NCI-H2196 (cell line): Measurements from ENCODE around the gene ZNF438.
"Not testable (repeated sequence)": the region's sequence is repeated elsewhere in the genome, so short reads cannot be mapped to it uniquely, and the experiment has no call there.

ENCODE experiments used
- DNase-seq: peaks from one replicate; lab custom pipeline; 2025; ENCODE audit not compliant: unreplicated experiment; lab: John Stamatoyannopoulos, UW

Gene ZNF438

DNA sequence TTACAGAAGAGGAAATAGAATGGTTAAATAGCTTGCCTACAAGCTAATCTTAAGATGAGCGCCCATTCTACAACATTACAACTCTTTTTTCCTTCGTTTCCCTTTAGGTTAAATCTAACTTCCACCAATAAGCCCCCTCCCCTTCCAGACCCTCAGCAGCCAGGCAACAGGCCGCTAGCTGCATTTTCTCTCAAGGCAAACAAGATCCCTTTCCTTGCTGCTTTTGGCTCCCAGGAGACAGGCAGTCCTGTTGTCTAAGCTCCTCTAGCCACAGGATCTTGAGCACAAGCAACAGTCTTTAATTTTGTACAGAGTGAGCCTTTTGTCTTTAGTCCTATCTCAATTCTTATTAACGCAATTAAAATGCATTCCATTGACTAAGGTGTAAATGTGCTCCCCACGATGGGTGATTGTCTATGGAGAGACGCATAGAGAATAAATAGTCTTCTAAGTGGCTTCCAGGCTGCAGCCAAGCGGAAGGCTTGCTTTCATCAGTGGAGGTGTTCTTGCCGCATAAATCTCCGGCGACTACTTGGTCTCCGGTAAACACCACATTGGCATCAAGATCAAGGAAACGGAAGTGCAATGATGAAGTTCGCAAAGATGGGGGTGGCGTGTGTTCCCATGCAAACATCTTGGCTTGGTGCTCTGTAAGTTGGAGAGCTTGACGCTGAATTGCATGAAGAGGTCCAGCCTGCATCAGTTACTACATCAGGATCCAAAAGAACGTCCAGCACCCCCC lies 220.2 kb downstream of the ZNF438 start:
- no peak for DNase-seq

DNA sequence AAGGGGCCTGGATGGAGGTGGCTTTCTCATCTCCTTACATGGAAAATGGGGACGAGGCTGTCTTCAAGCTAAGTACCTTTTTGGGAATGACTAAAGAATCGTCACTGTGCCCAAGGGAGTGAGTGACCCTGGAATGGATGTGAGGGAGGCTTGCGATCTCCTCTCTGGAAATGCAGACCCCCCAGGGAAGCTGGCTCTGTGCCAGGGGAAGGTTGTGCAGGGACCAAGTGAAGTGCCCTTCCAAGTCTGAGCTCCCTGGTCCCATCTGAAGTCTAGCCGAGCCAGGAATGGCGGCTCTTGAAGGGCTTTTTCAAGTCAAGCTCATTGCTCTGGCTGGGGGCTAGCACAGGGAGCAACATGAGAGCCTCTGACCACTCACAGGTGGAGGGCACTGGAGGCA lies 221.2 kb downstream of the ZNF438 start:
- no peak for DNase-seq

DNA sequence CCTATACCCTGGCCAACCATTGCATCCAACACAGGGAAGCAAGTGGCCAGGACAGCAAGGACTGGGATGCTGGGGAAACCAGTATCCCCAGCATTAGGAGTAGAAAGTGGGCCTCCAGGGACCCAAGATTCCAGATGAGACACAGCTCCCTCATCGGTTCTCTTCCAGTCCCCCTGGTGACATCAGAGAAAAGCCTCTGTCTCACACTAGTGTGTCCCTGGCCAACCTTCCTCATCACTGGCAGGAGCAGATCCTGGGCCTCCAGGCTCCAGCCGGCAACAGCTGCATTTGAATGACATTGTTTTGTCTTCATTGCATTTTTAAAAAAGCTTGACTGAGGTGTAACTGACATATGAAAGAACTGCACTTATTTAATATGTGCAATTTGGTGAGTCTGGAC lies 224.8 kb downstream of the ZNF438 start:
- DNase-seq = no peak

DNA sequence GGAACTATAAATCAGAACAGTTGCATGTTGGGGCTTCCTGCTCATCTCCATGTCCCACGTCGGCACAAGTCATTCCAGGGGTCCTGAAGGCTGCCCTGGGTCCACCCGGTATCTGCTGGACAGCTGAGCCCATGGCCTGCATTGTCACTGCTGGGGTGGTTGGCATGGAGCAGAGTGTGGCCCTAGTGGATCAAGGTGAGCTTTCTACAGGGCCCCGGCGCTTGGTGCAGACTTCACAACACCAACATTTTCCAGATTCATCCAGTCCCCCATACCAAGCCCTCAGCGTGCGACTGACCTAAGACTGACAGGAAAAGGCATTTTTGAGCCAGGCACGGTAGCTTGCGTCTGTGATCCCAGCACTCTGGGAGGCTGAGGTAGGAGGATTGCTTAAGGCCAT lies 226.6 kb downstream of the ZNF438 start:
- DNase-seq = no peak

- no peak for DNase-seq
Observed at GRCh38 chr10:30804478-30805055, 227.1 kb downstream of the ZNF438 start.

GRCh38 chr10:30803892-30804322 lies 227.8 kb downstream of the ZNF438 start:
- no peak for DNase-seq

GRCh38 chr10:30803058-30803457 lies 228.6 kb downstream of the ZNF438 start:
- DNase-seq = no peak

- no peak for DNase-seq
Observed at GRCh38 chr10:30800368-30800767, 231.3 kb downstream of the ZNF438 start.

DNA sequence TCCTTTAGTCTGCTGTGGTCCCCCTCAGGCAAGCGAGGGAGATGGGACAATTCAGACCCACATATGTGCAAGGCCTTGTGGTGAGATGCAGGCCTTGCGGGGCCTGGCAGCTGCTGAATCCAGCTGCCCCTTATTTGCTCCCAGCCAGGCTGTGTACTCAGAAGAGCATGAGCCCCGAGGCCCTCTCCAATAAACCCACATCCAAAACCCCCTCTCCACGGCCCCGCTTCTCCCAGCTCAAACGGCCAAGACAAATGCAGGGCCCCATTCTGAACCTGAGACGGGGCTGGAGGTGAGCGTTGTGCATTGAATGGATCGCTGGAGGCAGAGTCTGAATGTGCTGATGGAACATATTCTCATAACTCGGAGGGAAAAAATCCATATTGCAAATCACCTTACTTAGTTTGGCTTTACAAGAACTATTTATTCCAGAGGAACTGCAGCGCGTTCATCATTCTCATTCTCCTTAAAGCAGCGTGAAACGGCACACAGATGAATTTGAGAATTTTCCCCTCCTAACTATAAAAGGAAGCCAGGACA lies 232.9 kb downstream of the ZNF438 start:
- DNase-seq = no peak

GRCh38 chr10:30795024-30795423 lies 236.6 kb downstream of the ZNF438 start:
- not testable (repeated sequence) for DNase-seq
